Neural progenitor cell (in vitro differentiated cells): ENCODE data around the gene ZNF219. TPM values are rescaled to one million over a fixed set of nuclear protein-coding genes. Genes with fewer than 3 reads are reported as not detected.

ENCODE experiments used
- DNase-seq: peaks from one replicate; pipeline ENCODE4 v3.0.0-alpha.2; 2016; ENCODE audit warnings: low spot score
- H2AFZ ChIP-seq: fragments of 200-600 bp; sonication (generic); replicated peaks from 2 replicates; pipeline ENCODE4 v1.6.1; 2016; ENCODE audit warnings: antibody characterized with exemption
- H3F3A ChIP-seq: fragments of 200-600 bp; sonication (generic); 2 replicates; pipeline ENCODE4 v1.6.1; 2016; ENCODE audit warnings: antibody characterized with exemption, low read depth
- H3K27ac ChIP-seq: fragments of 200-600 bp; sonication (generic); 2 replicates; pipeline ENCODE4 v1.5.1; 2016; ENCODE audit warnings: mild to moderate bottlenecking
- H3K27me3 ChIP-seq: fragments of 200-600 bp; sonication (generic); 2 replicates; pipeline ENCODE4 v1.6.1; 2016; ENCODE audit warnings: mild to moderate bottlenecking, moderate library complexity
- H3K36me3 ChIP-seq: fragments of 200-600 bp; sonication (generic); 2 replicates; pipeline ENCODE4 v1.5.1; 2016
- H3K4me1 ChIP-seq: fragments of 200-600 bp; sonication (generic); 2 replicates; pipeline ENCODE4 v1.6.1; 2016; ENCODE audit warnings: mixed run types
- H3K4me2 ChIP-seq: fragments of 200-600 bp; sonication (generic); 2 replicates; pipeline ENCODE4 v1.6.1; 2016
- H3K4me3 ChIP-seq: fragments of 200-600 bp; sonication (generic); 2 replicates; pipeline ENCODE4 v1.5.1; 2016
- H3K79me2 ChIP-seq: fragments of 200-600 bp; sonication (generic); 2 replicates; pipeline ENCODE4 v1.6.1; 2016; ENCODE audit warnings: low read depth
- H3K9ac ChIP-seq: fragments of 200-600 bp; sonication (generic); 2 replicates; pipeline ENCODE4 v1.6.1; 2016
- H3K9me3 ChIP-seq: fragments of 200-600 bp; sonication (generic); 2 replicates; pipeline ENCODE4 v1.5.1; 2016; ENCODE audit warnings: low read depth
- H4K20me1 ChIP-seq: fragments of 200-600 bp; sonication (generic); 2 replicates; pipeline ENCODE4 v1.6.1; 2016; ENCODE audit warnings: low read depth
- H3K27ac Mint-ChIP-seq: 3 replicates; pipeline ENCODE4 v1.8.0; 2021; ENCODE audit warnings: mixed read lengths
- H3K27me3 Mint-ChIP-seq: 2 replicates; pipeline ENCODE4 v1.8.0; 2022; ENCODE audit warnings: low read depth, mild to moderate bottlenecking, inconsistent platforms, moderate library complexity, mixed read lengths; ENCODE audit not compliant: insufficient read depth
- H3K36me3 Mint-ChIP-seq: 3 replicates; pipeline ENCODE4 v1.8.0; 2021; ENCODE audit warnings: mixed read lengths
- H3K4me1 Mint-ChIP-seq: 3 replicates; pipeline ENCODE4 v1.8.0; 2021; ENCODE audit warnings: mixed read lengths
- H3K4me3 Mint-ChIP-seq: 3 replicates; pipeline ENCODE4 v1.8.0; 2021; ENCODE audit warnings: mild to moderate bottlenecking, moderate library complexity, mixed read lengths
- H3K9me3 Mint-ChIP-seq: 3 replicates; pipeline ENCODE4 v1.8.0; 2020; ENCODE audit warnings: mixed read lengths
- EZH2 ChIP-seq: fragments of 200-600 bp; sonication (generic); IDR thresholded peaks from 2 replicates; pipeline ENCODE4 v1.6.1; 2017; ENCODE audit warnings: antibody characterized with exemption, mild to moderate bottlenecking, moderate library complexity
- EZH2phosphoT487 ChIP-seq: fragments of 200-600 bp; sonication (generic); IDR thresholded peaks from 2 replicates; pipeline ENCODE4 v1.6.1; 2017; ENCODE audit warnings: antibody characterized with exemption
- total RNA-seq: library from RNA; depleted of rRNA; stranded (reverse); fragments of >200 nt; gene quantifications from 2 replicates; pipeline ENCODE4 v1.2.3, GENCODE V29; 2015; ENCODE audit warnings: low replicate concordance
- TF ChIP-seq, protein P1 (sequence below): fragments of 200-600 bp; sonication (generic); IDR thresholded peaks from 2 replicates; pipeline ENCODE4 v1.5.1; 2017; ENCODE audit warnings: antibody characterized with exemption, mild to moderate bottlenecking

Gene ZNF219
- total RNA-seq, 1 donor from 2014 or later: 46.2 TPM

DNA sequence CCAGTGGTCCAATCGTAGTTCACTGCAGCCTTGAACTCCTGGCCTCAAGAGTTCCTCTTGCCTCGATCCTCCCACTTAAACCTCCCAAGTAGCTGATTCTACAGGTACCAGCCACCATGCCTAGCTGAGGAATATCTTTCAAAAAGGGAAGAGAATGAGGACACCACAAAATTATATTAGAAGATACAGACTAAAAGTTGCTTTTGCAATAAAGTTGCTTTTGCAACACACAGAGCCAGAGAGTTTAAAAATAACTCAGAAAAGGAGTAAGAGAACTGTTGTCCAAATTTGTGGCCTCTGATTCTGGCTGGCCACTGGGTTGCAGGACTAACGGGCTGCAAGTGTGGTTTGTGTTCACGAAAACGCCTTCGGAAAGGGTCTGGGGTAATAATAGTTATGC lies 22.2 kb upstream of the ZNF219 start:
- Histone ChIP-seq H2AFZ (no peak overlapping the region), H3K9me3 (no peaks in the 10 kb centered on the region), H3F3A (no peaks in the 10 kb centered on the region), H3K36me3 (no peaks in the 10 kb centered on the region), H4K20me1 (no peaks in the 10 kb centered on the region), H3K4me3 (no peak overlapping the region), H3K4me2 (no peak overlapping the region), H3K27me3 (no peaks in the 10 kb centered on the region), H3K79me2 (no peaks in the 10 kb centered on the region), H3K27ac (no peak overlapping the region), H3K9ac (no peak overlapping the region), H3K4me1 (no peaks in the 10 kb centered on the region)
- Mint-ChIP-seq H3K9me3 (peaks cover 2% of the 10 kb centered on the region), H3K4me3 (no peak overlapping the region), H3K4me1 (no peaks in the 10 kb centered on the region), H3K27ac (no peak overlapping the region), H3K36me3 (no peaks in the 10 kb centered on the region), H3K27me3 (no peaks in the 10 kb centered on the region)
- TF ChIP-seq, protein P1, sequence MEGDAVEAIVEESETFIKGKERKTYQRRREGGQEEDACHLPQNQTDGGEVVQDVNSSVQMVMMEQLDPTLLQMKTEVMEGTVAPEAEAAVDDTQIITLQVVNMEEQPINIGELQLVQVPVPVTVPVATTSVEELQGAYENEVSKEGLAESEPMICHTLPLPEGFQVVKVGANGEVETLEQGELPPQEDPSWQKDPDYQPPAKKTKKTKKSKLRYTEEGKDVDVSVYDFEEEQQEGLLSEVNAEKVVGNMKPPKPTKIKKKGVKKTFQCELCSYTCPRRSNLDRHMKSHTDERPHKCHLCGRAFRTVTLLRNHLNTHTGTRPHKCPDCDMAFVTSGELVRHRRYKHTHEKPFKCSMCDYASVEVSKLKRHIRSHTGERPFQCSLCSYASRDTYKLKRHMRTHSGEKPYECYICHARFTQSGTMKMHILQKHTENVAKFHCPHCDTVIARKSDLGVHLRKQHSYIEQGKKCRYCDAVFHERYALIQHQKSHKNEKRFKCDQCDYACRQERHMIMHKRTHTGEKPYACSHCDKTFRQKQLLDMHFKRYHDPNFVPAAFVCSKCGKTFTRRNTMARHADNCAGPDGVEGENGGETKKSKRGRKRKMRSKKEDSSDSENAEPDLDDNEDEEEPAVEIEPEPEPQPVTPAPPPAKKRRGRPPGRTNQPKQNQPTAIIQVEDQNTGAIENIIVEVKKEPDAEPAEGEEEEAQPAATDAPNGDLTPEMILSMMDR: no peak
- TF ChIP-seq EZH2phosphoT487: no peak
- TF ChIP-seq EZH2: no peak
- no peak for DNase-seq

DNA sequence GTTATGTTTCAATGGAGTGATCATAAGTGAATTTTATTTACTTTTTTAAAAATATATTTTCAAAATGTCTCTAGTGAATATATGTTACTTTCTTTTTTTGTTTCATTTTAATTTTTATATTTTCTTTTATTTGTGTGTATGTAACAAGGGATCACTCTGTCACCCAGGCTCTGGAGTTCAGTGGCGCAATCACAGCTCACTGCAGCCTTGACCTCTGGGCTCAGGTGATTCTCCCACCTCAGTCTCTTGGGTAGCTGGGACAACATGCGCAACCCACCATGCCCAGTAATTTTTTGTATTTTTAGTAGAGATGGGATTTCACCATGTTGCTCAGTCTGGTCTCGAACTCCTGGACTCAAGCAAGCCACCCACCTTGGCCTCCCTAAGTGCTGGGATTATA lies 20.5 kb upstream of the ZNF219 start:
- H4K20me1 ChIP-seq: no peaks in the 10 kb centered on the region
- H3F3A ChIP-seq: no peaks in the 10 kb centered on the region
- Mint-ChIP-seq H3K36me3 (no peaks in the 10 kb centered on the region), H3K27ac (no peak overlapping the region), H3K4me1 (no peaks in the 10 kb centered on the region), H3K4me3 (no peak overlapping the region), H3K9me3 (no peaks in the 10 kb centered on the region), H3K27me3 (peaks cover 2% of the 10 kb centered on the region)
- H3K4me3 ChIP-seq: no peak overlapping the region
- no peaks in the 10 kb centered on the region for H3K27me3 ChIP-seq
- H3K9me3 ChIP-seq: no peaks in the 10 kb centered on the region
- H3K79me2 ChIP-seq: no peaks in the 10 kb centered on the region
- H2AFZ ChIP-seq: no peak overlapping the region
- DNase-seq: no peak
- no peak for TF ChIP-seq EZH2
- no peak for TF ChIP-seq EZH2phosphoT487
- TF ChIP-seq, protein P1: no peak
- H3K9ac ChIP-seq: no peak overlapping the region
- H3K4me1 ChIP-seq: no peaks in the 10 kb centered on the region
- H3K36me3 ChIP-seq: no peaks in the 10 kb centered on the region
- no peak overlapping the region for H3K27ac ChIP-seq
- H3K4me2 ChIP-seq: no peak overlapping the region

DNA sequence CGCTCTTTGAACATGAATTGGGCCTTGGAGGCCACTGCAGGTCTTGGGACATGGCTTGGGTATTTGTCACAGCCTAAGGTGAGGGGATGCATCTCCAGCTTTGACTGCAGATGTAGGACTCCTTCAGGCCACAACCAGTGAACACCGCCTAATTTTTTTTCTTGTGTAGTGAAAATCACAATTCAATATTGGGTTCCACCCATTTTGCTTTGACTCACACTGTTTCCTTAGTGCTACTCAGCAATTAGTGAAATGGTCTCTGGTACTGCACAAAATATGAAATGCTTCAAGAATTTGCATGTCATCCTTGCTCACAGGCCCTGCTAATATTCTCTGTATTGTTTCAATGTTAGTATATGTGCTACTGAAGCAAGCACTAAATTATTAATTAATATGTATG lies 14.9 kb upstream of the ZNF219 start:
- DNase-seq: no peak
- Mint-ChIP-seq H3K9me3 (no peaks in the 10 kb centered on the region), H3K36me3 (no peaks in the 10 kb centered on the region), H3K4me1 (peaks cover 8% of the 10 kb centered on the region), H3K4me3 (no peak overlapping the region), H3K27me3 (peaks cover 2% of the 10 kb centered on the region), H3K27ac (no peak overlapping the region)
- no peak for TF ChIP-seq EZH2phosphoT487
- Histone ChIP-seq H3K79me2 (no peaks in the 10 kb centered on the region), H2AFZ (no peak overlapping the region), H3K9ac (no peak overlapping the region), H3K4me1 (no peaks in the 10 kb centered on the region), H3K27ac (no peak overlapping the region), H3K4me3 (no peak overlapping the region), H3K9me3 (no peaks in the 10 kb centered on the region), H3K27me3 (no peaks in the 10 kb centered on the region), H3K36me3 (no peaks in the 10 kb centered on the region), H4K20me1 (no peaks in the 10 kb centered on the region), H3K4me2 (no peak overlapping the region), H3F3A (no peaks in the 10 kb centered on the region)

DNA sequence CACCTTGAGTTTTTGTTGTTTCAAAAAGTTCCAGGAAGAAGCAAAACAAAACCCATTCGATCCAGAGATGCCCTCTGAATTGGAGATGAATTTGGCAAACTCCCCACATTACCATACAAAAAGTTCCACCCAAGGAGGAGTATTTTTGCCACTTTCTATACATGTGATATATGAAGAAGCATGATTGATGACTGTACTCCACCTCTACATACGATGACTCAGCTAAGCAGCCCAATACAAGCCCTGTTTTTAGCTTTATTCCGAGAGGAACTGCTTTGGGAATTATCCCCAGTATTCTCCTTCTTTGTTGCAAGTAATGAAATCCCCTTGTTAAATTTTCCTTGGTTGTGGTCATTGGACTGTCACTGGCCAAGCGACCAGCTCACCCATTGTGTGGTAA lies 13.8 kb upstream of the ZNF219 start:
- H4K20me1 ChIP-seq: no peaks in the 10 kb centered on the region
- no peak overlapping the region for H3K27ac ChIP-seq
- Mint-ChIP-seq H3K27me3 (peaks cover 2% of the 10 kb centered on the region), H3K27ac (no peak overlapping the region), H3K4me3 (no peak overlapping the region), H3K4me1 (peaks cover 11% of the 10 kb centered on the region), H3K36me3 (no peaks in the 10 kb centered on the region), H3K9me3 (no peaks in the 10 kb centered on the region)
- H3F3A ChIP-seq: peaks cover 2% of the 10 kb centered on the region
- H3K27me3 ChIP-seq: no peaks in the 10 kb centered on the region
- no peak overlapping the region for H3K4me2 ChIP-seq
- no peaks in the 10 kb centered on the region for H3K9me3 ChIP-seq
- H3K79me2 ChIP-seq: no peaks in the 10 kb centered on the region
- H3K9ac ChIP-seq: no peak overlapping the region
- TF ChIP-seq EZH2phosphoT487 (no peak), EZH2 (no peak)
- TF ChIP-seq, protein P1: no peak
- no peaks in the 10 kb centered on the region for H3K36me3 ChIP-seq
- no peak overlapping the region for H3K4me3 ChIP-seq
- H2AFZ ChIP-seq: peak overlapping the region; percentile 1
- DNase-seq: no peak
- H3K4me1 ChIP-seq: no peaks in the 10 kb centered on the region
